OCI-M2 (cell line): Measurements from ENCODE around the gene IL17D.

Experiments
- DNase-seq: peaks from one replicate; lab custom pipeline; 2025; ENCODE audit not compliant: unreplicated experiment; lab: John Stamatoyannopoulos, UW

IL17D gene

GRCh38 chr13:20689291-20689690 is 14.2 kb upstream of the IL17D start:
- DNase-seq: no peak

DNA sequence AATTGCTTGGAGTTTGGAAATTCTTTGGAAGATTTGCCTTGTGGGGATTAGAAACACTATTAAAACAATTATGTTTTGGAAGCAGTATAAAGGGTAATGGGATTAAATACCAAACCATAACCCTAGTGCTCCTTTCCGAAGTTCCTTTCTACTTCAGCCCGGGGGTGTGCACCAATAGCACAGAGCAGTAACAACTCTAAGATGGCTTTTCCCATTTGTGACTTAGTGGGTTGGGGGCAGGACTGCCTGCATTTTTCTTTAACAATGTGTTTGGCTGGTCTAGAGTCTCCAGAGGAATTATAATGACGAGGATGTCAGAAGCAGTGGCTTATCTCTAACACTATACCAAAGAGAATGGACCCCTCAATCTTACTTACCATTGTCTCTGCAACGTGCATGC is 11.9 kb upstream of the IL17D start:
- DNase-seq: no peak

GRCh38 chr13:20696073-20696472 is 7.4 kb upstream of the IL17D start:
- no peak for DNase-seq

- DNase-seq: no peak
Observed at GRCh38 chr13:20699715-20700114, 3.8 kb upstream of the IL17D start.

DNA sequence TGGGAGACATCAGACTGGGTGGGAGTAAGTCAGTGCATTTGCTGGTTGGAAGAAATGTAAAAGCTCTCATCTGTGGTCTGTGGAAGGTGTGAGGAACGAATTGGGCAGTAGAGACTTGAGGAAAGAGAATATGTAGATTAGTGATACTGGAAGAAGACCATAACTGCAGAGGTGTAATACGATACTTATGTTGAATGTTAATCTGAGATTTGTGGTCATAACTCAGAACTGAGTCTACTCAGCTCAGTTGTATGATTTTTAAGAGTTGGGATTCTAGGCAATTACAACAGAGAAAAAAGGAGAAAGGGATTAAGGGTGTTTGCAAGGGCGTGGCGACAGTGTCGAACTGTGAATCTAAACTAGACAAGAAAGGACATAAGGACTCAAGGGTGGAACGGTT is 3.2 kb upstream of the IL17D start:
- no peak for DNase-seq

DNA sequence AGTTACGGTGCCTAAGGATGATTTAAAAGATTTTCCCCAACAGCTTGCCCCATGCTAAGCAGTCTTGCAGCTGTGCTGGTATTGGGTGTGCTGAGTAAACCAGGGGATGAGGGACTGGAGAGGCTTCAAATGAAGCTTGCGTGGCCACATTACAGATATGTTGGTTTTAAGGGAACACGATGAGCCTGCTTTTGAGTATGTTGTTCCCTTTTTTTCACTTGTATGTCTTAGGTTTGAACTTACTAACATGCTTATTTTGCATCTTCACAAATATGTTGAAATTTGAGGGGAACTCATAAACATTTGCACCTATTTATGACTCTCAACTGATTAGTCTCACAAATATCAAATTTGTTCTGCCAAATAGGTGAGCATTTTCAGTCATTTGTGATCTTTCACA is 2.0 kb upstream of the IL17D start:
- no peak for DNase-seq

- no peak for DNase-seq
Observed at GRCh38 chr13:20702530-20702914, 977 bp upstream of the IL17D start.

DNA sequence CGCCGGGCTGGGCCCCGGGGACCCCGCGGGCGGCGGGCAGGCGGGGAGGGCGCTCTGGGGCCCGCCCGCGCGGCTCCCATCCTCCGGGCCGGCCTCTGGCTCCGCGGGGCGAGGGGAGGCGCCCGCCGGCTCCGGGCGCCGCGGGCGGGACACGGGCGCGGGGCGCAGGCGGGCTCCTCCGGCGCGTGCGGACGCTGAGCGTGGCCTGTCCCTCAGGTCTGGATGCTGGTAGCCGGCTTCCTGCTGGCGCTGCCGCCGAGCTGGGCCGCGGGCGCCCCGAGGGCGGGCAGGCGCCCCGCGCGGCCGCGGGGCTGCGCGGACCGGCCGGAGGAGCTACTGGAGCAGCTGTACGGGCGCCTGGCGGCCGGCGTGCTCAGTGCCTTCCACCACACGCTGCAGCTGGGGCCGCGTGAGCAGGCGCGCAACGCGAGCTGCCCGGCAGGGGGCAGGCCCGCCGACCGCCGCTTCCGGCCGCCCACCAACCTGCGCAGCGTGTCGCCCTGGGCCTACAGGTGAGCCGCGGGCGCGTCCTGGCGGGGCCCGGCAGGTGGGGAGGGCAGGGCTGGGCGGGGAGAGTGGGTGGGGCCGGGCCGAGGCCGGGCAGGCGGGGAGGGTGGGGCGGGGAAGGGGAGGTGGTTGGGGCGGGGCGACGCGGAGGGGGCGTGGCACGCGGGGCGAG is 420 bp downstream of the IL17D start:
- DNase-seq: no peak

- no peak for DNase-seq
Observed at GRCh38 chr13:20704459-20705069, 1.1 kb downstream of the IL17D start.

- DNase-seq: no peak
Observed at GRCh38 chr13:20706661-20707060, 3.2 kb downstream of the IL17D start.

DNA sequence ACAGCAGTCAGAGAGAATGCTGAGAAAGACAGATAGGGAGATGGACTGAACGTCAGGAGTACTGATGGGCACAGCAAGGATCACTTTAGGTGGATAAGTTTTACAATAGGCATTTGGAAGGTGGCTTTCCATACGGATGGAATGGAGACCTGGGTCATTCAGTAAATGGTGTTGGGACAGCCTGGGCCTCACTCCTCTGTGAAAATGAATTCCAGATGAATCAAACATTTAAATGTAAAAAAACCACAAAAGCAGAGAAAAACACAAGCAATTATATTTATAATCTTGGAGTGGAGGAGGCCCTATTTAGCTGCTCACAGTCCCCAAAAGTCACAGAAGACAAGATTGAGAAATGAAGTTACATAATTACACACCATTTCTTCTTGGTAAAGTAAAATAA is 4.7 kb downstream of the IL17D start:
- no peak for DNase-seq

DNA sequence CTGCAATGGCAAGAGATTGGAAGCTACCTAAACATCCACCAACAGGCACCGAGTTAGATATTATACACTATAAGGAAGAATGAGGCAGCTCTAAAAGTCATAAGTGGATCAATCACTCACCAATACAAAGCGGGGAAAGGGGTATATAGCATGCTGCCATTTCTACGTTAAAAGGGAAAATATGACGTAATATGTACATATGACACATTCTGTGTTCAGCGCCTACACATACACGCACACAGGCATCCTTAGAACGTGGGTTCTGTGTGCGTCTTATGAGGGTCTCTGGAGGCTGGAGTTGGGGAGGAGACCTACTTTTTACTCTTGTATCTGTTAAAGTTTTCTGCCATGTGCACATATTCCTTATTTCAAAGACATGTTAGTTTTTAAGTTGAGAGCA is 5.9 kb downstream of the IL17D start:
- no peak for DNase-seq

GRCh38 chr13:20709782-20710181 is 6.3 kb downstream of the IL17D start:
- no peak for DNase-seq

GRCh38 chr13:20711301-20712044 is 8.0 kb downstream of the IL17D start:
- DNase-seq: no peak

- no peak for DNase-seq
Observed at GRCh38 chr13:20713014-20713376, 9.5 kb downstream of the IL17D start.

- DNase-seq: no peak
Observed at GRCh38 chr13:20713751-20714150, 10.3 kb downstream of the IL17D start.

GRCh38 chr13:20714161-20714560 is 10.7 kb downstream of the IL17D start:
- no peak for DNase-seq

DNA sequence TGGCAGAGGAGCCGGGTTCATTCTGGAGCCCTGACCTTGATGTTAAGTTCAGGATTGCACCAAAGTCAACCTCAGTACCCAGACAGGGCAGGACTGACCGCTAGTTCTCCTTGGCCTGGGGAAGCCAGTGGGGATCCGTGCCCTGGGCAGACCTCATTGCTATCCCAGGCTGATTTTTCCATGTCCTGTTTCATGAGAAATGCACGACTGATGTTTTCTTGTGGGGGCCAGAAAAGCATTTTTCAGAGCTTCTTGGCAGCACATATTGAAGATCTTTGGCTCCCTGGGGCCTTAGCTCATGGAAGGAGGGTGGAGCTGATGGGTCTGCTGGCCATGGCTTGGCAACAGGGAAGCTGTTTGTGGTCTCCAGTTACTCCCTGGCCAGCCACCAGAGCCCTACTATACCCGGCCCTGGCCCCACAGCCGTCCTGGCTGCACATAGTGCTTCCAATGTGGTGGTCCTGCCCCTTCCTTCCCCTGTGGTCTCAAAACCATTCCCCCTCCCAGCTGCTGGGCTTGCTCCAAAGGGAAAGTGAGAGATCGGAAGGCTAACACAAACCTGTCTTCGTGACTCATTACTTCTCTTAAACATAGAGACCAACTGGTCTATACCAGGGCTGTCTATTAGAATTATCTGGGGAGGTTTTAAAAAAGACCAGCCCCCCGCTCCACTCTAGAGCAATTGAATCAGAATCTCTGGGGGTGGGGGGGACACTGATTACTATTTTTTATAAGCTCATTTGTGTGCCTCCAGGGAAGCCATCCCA is 11.2 kb downstream of the IL17D start:
- DNase-seq: no peak

- no peak for DNase-seq
Observed at GRCh38 chr13:20715330-20715712, 11.8 kb downstream of the IL17D start.

DNA sequence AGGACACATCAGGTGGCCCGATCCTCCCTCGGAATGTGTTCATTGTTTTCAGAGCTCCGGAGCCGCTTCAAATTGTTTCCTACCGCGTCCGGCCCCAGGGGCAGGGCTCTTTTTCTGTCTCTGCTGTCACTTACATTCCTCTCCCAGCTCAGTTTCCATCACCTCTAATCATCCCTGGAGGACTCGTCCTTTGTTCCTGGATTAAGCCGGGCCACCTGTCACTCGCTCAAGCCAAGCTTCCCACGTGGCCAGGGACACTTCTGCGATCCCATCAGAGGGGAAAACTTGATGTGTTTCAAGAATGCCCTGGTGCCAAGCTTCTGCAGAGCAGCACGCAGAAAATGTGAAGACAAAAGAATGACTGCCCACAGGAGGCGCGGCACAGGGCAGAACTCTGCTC is 13.5 kb downstream of the IL17D start:
- no peak for DNase-seq

GRCh38 chr13:20717581-20718542 is 14.4 kb downstream of the IL17D start:
- DNase-seq: no peak
